CD4-positive, alpha-beta T cell treated with Interleukin-1 beta for 1 hour (primary cell): Measurements from ENCODE around the gene NPAT.
"Not testable (repeated sequence)": the region's sequence is repeated elsewhere in the genome, so short reads cannot be mapped to it uniquely, and the experiment has no call there.

Source experiments
- DNase-seq, 2 donors: peaks; one replicate each; pipeline ENCODE4 v3.0.0-alpha.2; 2020 to 2022

NPAT gene

DNA sequence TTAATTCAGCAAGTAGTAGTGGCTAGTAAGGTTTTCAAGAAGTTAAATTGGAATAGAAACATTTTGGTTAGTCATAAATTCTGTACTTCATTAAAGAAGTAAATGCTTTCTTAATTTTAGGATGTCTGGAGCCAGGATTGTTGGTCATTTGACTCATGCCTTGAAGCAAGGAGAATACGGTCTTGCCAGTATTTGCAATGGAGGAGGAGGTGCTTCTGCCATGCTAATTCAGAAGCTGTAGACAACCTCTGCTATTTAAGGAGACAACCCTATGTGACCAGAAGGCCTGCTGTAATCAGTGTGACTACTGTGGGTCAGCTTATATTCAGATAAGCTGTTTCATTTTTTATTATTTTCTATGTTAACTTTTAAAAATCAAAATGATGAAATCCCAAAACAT, 75.3 kb downstream of the NPAT start:
- no peak for DNase-seq

DNA sequence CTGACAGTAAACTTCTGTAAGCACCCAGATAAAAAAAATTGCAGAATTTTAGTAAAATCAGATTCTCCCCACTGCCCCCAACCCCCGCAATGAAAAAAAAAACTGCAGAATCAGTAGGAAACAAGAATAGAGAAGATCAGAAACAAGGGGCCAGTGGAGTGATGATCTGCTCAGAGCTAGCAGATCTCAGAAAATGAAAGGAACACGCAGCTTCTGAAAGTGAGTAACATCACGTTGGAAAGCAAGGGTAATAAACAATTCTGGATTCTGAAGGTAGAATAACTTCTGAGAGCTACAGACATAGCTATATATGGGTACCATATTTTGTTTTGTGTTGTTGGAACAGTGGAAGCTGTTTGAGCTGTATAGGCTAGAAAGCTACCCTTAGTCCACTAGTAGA, 77.8 kb downstream of the NPAT start:
- no peak for DNase-seq

DNA sequence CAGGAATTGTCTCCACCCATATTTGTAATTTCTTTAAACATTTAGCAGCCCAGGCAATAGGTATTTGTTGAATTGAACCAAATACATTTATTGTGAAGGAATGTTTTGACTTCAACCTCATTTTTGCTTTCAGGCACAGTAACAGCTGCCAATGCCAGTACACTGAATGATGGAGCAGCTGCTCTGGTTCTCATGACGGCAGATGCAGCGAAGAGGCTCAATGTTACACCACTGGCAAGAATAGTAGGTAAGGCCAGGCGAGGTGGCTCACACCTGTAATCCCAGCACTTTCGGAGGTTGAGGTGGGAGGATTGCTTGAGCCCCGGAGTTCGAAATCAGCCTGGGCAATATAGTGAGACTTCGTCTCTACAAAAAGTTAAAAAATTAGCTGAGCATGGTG, 80.1 kb downstream of the NPAT start:
- DNase-seq, result no peak

DNA sequence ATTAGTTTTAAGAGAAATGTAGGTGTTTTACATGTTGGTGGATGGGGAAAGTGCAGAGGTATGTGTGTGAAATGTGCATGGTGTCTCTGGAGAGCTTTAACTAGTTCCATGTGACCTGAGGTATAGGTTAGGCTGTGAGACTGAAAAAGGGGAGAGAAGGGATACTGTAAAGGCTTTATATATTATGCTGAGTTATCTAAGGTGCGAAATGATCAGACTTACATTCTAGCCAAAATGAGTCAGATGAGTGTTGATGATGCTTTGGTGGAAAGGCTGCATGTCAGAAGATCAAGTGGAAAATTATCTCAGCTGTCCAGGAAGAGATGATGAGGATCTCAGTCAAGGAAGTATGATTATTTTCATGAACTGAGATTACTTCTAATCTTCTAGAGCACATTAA, 85.2 kb downstream of the NPAT start:
- DNase-seq, result no peak

DNA sequence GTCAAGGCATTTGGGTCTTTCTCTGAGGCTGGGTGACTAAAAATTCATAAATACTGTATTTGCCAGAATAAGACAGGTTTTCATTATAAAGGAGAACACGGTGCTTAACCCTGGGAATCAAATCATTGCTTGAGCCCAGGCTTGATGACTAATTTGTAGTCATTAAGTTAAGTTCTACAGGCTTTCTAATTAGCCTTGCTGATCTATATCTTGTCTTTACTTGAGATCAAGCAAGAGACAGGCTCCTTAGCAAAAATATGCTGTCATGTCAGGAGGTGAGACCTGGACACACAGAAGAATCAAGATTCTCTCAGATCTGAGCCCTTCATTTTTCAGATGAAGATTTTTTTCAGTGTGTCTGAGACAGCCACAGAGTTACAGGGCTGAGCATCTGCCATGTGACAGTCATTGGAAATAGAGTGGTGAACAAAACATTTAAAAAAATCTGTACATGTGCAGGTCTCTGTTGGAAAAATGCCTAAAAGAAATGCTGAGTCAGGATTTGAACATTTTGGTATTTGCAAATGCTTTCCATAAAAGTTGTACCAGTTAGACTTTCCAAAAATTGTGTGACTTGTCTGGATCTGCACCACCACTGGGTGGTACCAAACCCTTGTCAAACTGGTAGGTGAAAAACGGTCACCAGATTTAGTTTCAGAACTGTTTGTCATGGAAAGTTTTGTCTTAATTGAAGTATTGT, 86.4 kb downstream of the NPAT start:
- DNase-seq, result peak in 1 of 2 donors; percentile 30

DNA sequence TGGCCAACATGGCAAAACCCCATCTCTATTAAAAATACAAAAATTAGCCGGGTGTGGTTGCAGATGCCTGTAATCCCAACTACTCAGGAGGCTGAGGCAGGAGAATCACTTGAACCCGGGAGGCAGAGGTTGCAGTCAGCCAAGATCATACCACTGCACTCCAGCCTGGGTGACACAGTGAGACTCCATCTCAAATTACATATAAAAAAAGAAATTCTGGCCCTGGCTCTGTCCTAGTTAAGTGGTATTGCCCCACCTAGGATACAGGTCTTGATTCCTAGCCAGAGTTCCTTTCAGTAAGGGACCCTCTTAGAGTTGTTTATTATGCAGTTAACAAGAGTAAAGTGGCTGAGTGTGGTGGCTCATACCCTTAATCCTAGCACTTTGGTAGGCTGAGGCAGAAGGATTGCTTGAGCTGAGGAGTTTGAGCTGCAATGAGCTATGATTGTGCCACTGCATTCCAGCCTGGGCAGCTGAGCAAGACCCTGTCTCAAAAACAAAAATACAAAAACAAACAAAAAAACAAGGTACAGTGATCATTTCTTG, 89.4 kb downstream of the NPAT start:
- DNase-seq, result not testable (repeated sequence)

DNA sequence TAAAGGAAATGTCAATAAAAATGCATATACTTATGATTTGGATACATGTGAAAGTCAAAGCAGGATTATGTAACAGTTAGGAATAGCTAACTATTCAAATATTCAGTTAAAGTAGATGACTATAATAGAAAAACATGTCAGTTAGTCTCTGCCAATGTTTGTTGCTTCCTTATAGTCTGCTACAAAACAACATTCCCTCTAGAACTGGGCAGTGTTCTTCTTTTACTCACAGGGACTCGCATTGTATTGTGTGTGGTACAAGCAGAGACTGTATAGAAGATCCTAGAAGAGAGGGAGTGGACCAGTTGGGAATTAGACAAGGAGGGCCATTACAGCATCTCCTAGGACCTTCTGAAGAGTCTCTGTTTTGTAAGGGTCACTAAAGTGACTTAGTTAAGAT, 90.4 kb downstream of the NPAT start:
- no peak for DNase-seq

DNA sequence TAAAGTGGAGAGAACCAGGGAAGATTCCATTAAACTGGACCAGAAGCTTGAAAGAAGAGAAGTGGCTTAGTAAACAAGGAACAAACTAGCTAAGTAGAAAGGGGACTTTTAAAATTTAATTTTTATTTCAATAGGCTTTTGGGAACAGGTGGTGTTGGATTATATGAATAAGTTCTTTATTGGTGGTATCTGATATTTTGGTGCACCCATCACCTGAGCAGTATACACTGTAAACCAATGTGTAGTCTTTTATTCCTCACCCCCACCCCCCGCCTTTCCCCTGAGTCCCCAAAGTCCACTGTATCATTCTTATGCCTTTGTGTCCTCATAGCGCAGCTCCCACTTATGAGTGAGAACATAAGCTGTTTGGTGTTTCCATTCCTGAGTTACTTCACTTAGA, 93.7 kb downstream of the NPAT start:
- DNase-seq, result no peak

DNA sequence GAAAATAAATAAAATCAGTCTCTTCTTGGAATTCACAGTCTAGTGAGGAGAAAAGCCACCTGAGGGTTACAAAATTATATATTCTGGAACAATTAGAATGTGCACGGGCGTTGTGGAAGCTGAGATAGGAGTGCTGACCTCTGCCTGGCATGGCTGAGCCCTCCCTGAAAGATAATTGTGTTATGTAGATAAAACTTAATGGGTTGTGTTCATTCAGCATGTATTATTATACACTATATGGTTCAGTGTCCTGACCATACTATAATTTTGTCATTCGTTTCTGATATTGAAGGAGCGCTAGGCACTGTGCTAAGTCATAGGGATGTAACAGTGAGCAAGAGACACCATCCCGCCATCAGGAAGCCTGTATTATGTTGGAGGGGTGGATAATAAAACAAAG, 97.3 kb downstream of the NPAT start:
- no peak for DNase-seq

DNA sequence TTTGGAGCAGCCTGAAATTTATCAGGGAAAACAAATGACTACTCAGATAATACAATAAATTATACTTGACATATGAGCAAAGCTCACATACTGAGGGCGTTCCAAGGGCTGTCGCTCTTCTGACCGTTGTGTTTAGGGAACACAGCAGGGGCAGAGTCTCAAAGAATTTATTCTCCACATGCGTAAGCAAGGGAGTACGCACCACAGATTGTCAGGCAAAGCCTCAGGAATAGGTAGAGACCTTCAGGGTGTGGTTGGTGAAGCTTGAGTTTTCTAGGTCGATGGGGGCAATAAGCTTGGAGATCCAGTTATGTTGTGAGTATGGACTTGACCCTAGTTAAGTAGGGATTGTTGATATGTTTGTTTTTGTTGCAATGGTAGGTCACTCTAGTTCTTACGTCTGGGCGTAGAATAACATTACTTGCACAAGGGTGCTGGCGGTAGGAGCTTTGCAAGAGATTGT, 100.2 kb downstream of the NPAT start:
- DNase-seq, result no peak

DNA sequence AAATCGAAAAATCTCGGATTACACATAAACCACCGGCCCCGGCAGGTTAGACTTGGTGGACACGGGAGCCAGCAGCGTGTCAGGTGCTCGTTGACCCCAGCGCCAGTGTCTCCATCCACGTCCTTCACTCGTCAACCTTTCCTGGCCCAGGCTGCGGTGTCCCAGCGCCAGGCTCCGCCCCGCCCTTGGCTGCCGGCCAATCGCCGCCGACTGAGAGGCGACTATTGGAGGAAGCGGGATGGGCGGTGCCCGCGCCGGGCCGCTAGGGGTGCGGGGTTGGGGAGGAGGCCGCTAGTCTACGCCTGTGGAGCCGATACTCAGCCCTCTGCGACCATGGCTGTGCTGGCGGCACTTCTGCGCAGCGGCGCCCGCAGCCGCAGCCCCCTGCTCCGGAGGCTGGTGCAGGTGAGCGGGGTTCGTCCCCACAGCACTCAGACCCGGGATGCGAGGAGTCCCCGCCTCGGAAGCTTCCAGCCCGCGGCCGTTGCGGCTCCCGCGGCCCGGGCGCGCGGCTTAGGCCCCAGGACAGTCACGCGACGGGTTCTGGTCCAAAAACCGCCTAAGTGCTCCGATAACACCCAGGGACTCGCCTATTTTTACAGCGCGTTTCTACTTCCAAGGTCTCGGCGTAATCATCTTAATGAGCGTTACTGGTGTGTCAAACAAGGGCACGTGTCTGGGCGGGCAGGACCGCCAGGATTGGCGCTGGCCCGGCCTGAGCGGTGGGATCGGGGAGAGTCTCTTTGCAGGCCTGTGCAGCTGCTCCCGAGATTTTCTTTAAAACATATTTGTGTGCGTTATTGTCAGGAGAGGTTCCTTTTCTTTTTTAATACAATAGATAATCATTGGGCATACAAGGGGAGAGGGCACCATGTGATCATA, 100.9 kb downstream of the NPAT start, which contains the start of gene ACAT1:
Gene ACAT1, plus strand, starts transcription at position 294 of the 882 bp plus-strand sequence. Its CDS starts 40 bp downstream, at position 334.
- peak; percentile 91 to 94 for DNase-seq

DNA sequence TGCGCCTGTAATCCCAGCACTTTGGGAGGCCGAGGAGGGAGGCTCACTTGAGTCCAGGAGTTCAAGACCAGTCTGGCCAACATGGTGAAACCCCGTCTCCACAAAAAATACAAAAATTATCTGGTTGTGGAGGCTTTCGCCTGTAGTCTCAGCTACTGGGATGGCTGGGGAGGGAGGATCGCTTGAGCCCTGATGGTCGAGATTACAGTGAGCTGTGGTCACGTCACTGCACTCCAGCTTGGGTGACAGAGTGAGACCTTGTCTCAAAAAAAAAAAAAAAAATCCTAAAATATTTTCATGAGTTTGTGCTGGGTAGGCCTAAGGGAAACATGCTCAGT, 101.5 kb downstream of the NPAT start:
- not testable (repeated sequence) for DNase-seq

DNA sequence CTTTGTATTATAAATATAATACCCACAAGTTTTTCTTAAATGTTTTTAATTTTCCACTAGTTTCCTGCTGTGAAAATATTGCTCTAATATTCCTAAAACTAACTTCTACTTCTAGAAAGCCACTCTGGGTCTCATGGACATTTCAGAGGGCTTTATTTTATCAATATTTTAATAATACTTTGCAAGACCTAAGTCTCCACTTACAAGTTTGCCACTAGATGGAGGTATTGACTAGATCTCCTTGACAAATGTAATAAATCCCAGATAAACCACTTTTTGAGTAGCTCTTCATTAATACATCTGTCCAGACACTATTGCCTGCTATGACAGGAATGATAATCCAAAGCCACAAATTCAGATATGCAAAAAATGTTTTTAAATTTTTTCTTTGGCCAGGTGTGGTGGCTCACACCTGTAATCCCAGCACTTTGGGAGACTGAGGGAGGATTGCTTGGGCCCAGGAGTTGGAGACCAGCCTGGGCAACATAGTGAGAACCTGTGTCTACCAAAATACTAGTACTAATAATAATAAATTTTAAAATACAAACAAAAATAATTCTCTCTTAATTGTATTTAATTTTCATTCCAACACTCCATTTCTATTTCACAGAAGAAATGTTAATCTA, 104.6 kb downstream of the NPAT start:
- peak in 1 of 2 donors; percentile 40 for DNase-seq

DNA sequence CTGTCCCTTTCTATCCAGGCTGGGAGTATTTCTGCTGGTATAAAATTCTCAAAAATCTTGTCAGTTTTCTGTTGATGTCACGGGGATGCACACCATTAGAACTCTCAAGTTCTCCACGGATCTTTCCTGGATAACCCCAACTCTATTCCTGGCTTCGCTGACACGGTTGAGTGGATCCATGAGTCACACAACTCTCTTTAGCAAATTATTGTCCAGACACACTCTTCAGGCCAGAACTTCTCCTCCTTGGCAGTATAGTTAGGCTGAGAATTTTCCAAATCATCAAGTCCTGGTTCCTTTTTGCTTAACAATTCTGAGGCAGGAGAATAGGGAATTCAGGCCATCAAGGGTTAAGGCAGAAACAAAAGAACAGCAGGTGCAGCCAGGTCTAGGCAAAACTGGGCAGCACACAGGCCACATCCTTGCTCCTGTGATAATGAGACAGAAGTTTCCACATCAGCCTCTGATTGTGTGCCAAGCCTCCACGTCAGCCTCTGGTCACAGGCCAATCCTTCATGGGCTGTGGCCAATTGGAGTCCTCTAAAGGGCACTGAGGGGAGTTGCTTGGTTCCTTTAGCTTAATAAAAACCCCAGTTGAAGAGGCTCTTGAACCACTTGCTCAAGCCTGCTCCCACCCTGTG, 106.8 kb downstream of the NPAT start:
- no peak for DNase-seq

DNA sequence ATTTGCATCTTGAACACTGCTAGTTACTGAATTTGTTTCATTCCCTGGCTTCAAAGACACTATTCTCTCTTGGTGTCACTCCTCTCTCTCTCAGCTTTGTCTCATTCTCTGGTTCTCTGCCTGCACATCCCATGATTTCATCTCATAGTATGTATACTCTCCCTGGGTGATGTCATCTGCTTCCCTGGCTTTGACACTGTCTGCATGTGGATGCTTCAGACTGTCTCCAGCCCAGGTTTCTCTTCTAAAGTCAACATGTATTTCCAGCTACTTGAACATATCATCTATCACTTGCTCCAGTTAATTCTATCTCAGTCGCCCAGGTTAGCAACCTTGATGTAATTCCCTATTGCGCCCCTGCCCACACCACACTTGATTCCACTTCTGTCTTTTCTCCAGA, 110.4 kb downstream of the NPAT start:
- DNase-seq, result no peak

DNA sequence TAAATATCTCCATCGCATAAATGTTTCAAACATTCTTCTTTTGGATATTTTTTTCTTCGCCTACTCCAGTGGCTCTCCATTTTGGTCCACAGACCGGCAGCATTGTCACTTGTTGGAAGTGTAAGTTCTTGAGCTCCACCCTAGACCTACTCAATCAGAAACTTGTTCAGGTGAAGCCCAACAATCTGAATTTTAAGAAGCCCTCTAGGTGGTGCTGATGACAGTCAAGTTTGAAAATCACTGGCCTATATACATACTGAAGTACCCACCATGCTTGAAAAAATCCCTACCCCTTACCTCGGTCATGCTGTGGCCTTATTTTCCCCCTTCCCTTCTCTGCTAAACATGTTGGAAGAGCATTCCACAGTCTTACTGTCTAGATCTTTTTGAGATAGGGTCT, 111.3 kb downstream of the NPAT start:
- no peak for DNase-seq
